Activated CD4-positive, alpha-beta T cell treated with anti-CD3 and anti-CD28 coated beads, Interleukin-2, amount 50 U/mL, for 1 hour (primary cell): ENCODE results near the gene POU3F3.

ENCODE experiments used
- DNase-seq: peaks from one replicate; pipeline ENCODE4 v3.0.0-alpha.2; 2020

The POU3F3 gene

DNA sequence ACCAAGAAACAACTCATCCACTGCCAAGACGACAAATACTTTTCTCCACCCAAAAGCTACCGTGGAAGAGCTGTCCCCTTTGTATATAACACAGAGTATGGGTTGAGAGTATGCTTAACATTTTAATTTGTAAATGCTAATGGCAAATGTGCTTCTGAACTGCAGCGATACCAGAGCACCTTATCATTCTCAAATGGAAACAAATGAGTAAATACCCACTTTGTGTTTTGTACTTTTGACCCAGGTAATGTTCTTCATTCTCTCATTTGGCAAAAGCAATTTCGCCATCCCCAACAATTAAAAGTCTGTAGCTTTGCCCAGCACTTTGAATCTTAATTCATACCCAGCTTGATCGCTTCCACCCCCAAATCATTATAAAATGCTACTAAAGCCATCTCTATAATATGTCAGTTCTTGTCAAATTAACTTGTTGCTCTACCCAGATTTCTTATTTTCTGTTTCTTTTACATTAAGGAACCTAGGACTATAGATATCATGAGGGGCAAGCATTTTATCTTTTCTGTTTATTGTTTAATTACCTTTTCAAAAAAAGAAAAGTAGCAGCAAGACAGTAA, 6.2 kb upstream of the POU3F3 start:
- no peak for DNase-seq

DNA sequence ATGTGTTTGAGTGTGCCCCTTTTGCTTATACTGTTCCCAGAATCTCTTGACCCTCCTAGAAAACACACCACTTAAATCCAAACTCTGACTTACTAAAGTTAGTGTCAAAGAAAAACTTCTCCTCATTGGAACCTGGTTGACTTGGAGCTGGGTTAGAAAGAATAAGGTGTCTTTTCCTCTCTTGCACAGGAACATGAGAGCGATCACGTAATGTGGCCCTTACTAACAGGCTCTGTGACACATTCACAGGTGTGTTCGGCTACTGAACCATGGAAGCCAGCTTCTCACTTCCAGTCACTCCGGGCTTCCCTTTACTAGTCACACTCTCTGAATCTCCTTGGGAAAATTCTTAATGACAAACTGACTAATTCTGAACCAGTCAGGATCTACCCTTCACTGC, 5.4 kb upstream of the POU3F3 start:
- no peak for DNase-seq

DNA sequence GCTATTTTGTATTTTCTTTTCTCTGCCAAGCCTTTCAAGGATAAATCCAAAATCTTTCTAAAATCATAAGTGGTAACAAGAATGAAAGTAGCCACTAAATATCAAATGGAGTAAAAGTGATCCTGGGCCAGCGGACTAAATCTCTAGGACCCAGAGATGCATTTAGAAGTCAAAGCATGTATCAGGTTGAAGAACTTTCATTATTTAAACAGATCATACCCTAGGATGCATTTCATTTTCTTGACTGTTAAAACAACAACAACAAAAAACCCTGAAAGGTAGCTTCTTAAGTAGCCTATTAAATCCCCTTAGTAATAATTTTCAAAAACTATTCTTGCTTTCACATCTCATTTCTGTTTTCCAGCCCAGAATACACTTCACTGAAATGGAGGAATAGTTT, 4.8 kb upstream of the POU3F3 start:
- DNase-seq = no peak

DNA sequence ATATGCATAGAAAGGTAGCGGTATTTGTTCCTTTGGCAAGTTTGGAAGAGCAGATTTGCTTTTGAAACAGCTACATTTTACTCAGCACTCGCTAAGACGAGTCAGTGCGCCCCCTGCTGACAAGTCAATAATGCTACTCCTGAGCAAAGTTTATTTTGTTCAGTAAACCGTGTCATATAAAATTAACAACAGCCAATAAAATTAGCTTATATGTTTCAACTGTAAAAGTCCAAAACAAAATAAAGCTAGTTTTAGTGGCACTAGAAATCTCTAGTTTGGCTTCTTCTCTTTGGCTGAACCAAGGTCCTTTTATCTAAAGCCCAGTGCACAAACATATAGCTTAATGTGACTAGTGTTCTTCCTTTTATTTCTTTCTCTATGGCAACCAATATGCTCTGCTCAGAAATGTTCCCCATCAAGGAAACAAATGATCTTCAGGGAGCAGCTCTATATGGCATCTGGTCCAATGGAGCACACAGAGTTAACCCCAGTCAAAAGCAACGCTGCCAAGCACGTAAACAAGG, 4.2 kb upstream of the POU3F3 start:
- DNase-seq = peak; percentile 47

DNA sequence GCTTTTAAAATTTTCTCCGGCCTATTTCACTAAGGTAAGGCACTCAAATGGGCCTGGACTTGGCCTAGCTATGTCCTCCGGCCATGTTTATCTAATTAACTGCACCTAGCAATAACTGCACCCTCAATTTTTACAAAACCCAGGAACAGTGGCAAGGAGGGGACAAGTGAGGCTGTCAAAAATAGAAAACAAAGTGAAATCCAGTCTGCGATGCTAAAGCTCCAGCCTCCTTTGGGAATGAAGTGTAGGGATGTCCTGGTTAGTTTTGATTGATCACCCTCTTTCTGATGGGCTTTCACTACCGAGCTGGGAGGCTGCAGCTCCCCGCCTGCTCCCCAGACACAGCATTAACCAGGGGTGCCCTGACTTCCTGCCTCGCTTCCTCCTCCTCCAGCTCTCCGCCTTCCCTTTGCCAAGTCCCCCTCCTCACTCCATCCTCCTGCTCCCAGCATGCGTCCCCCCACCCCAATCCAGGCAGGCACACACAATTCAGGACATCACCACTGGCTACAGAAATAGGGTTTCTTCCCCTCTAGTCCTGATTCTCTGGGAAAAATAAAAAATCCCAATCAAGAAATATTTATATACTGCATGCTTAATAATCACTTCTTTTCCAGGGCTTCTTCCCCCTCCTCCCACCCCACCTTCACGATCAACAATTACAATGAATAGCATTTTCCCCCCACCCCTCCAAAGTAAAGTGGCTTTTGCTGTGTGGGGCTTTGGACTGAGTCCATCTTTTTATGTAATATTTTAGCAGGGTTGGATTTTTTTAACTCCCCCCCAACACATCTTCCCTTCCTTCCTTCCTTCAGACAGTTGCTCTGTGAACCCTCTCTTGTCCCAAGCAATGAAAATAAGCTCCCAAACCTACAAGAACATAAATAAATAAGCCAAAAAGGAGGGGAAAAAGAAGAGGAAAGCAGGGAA, 3.3 kb upstream of the POU3F3 start:
- no peak for DNase-seq

DNA sequence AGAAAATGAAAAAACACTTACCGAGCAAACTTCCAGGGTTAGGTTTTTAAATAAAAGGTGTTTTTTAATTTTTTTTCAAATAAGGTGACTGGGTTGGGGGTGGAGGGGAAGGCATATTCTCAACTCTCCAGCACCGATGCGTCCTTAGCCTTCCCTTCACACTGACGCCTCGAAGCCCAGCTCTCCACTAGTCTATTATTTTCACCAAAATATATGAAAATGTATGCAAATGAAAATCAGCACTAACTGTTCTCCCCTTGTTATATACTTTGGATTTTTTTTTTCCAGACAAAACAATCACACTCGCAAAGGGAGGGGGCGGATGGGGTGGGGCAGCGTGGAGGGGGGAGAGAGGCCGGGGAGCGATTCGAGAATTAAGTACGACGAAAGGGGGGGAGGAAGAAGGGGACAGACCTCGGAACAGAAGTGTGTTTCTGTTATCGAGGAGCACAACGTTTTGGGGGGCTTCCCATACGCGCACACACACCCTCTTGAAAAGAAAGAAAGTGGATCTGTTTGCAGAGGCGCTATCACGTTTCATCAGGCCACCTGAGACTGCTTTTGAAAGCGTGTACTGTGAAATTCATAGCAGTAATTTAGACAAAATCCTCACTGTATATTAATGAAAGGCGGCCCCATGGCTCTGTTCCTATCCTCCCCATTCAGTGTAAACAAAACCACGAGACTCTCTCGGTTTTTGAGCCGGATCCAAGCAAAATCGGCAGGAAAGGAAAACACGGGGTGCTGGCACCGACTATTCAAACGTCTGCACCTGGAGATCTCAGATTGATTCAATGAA, 2.4 kb upstream of the POU3F3 start:
- no peak for DNase-seq

DNA sequence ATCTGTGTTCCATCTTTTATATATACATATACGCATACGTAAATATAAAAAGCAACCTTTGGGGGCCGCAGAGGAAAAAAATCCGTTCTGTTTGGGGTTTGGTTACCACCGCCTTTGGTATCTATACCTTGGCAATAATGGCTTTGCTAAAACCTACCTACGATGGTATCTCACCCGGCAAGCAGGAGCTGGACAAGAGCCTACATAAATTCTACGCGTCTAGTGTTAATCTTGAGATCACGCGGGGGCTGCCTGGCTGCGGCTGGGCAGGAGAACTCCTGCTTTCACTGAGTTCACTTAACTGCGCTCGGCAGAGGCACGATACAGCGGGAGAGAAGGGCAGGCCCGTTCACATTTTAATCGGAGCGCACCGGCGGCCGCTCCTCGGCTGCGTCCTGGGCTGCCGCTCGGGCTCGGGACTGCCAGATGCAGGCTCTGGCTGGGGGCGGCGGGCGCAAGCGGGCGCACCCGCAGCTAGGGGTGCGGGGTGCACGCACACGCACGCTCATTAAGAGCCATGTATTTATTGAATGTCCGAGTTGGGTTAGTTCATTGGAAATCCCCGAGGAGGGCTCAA, 1.7 kb upstream of the POU3F3 start:
- DNase-seq = no peak

DNA sequence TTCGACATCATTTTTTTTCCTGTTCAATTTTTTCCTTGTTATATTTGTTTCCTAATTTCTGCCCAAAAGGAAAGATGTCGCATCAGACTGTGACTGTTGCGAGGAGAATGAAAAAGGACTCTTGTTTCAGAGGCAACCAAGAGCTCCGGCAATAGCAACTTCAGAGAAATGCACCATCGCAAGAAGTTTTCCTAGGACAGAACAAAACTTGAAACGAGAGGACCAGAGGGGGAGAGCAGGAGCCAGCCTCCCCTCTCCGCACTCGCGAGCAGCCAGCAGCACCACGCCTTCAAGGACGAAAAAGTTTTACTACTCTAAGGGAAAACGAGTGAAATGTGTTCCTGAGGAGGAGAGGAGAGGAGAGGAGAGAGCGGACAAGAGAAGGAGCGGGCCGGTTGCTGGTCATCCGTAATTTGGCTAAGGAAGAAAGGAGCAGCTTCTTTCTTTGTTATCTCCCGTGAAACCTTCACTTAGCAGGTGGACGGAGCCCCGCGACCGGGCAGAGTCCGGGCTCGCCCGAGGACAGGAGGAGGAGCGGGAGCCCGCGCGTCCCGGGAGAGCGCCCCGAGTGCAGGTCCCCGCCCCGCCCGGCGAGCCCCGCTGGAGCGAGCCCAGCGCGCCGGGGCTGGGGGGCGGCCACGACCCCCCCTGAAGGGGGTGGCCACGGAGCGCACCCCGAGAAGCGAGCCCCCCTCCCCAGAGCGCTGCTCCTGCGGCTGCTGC, 744 bp downstream of the POU3F3 start:
- DNase-seq = no peak

DNA sequence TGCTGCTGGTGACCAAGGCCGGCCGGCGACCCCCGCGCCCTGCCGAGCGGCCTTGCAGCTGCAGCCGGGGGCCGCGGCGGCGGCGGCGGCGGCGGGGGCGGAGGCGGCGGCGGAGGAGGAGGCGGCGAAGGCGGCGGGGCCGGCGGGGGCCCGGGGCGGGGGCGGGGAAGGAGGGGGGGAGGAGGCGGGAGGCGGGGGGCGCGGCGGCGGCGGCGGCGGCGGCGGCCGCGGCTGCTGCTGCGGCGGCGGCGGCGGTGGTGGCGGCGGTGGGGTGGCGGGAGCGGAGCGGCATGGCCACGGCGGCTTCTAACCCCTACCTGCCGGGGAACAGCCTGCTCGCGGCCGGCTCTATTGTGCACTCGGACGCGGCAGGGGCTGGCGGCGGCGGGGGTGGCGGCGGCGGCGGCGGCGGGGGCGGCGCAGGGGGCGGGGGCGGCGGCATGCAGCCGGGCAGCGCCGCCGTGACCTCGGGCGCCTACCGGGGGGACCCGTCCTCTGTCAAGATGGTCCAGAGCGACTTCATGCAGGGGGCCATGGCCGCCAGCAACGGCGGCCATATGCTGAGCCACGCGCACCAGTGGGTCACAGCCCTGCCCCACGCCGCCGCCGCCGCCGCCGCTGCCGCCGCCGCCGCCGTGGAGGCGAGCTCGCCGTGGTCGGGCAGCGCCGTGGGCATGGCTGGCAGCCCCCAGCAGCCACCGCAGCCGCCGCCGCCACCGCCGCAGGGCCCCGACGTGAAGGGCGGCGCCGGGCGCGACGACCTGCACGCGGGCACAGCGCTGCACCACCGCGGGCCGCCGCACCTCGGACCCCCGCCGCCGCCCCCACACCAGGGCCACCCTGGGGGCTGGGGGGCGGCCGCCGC, 1.5 kb downstream of the POU3F3 start:
- no peak for DNase-seq

DNA sequence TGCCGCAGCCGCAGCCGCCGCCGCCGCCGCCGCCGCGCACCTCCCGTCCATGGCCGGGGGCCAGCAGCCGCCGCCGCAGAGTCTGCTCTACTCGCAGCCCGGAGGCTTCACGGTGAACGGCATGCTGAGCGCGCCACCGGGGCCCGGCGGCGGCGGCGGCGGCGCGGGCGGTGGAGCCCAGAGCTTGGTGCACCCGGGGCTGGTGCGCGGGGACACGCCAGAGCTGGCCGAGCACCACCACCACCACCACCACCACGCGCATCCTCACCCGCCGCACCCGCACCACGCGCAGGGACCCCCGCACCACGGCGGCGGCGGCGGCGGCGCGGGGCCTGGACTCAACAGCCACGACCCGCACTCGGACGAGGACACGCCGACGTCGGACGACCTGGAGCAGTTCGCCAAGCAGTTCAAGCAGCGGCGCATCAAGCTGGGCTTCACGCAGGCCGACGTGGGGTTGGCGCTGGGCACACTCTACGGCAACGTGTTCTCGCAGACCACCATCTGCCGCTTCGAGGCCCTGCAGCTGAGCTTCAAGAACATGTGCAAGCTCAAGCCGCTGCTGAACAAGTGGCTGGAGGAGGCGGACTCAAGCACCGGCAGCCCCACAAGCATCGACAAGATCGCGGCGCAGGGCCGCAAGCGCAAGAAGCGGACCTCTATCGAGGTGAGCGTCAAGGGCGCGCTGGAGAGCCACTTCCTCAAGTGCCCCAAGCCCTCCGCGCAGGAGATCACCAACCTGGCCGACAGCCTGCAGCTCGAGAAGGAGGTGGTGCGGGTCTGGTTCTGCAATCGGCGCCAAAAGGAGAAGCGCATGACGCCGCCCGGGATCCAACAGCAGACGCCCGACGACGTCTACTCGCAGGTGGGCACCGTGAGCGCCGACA, 2.4 kb downstream of the POU3F3 start:
- no peak for DNase-seq

DNA sequence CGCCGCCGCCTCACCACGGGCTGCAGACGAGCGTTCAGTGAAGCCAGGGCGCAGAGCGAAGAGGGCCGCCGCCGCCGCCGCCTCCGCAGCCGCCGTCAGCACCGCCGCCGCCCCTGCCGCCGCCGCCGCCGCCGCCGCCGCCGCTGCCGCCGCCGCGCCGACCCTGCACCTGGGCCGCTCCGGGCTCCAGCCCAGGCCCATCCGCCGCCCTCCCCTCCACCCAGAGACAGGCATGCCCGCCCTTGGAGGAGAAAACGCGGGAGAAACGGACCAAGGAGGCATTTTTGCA, 3.0 kb downstream of the POU3F3 start:
- no peak for DNase-seq

DNA sequence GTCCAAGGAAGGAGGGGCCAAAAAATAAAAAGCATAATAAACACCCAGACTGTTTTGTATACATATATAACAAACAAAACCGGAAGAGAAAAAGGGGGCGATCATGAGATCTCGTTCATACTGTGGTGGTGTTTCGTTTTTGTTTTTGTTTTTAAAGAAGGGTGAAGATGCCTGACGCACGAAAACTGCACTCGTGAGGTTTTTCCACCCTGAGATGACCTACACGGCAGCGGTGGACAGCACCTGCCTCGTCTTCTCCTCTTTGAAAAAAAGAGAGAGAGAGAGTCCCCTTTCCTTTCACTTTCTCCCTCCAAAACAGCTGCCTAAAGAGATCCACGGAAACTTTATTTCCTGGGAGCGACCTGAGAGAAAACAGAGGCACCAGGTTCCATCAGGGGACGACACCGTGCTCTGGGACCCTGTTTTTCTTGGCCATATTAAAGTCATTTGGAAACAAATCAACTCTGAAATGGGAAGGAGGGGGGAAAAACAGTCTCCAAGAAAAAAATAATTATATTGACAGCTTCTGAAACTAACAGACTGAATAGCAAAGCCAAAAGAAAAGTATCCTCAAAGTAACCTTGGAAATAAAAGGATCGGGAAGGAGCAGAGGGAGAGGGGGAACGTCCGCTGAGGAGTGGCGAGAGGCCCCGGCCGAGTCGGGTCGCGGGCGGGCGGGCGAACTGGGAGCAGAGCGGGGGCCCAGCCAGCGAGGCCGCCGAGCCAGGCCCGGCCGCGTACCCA, 3.5 kb downstream of the POU3F3 start:
- DNase-seq = no peak

DNA sequence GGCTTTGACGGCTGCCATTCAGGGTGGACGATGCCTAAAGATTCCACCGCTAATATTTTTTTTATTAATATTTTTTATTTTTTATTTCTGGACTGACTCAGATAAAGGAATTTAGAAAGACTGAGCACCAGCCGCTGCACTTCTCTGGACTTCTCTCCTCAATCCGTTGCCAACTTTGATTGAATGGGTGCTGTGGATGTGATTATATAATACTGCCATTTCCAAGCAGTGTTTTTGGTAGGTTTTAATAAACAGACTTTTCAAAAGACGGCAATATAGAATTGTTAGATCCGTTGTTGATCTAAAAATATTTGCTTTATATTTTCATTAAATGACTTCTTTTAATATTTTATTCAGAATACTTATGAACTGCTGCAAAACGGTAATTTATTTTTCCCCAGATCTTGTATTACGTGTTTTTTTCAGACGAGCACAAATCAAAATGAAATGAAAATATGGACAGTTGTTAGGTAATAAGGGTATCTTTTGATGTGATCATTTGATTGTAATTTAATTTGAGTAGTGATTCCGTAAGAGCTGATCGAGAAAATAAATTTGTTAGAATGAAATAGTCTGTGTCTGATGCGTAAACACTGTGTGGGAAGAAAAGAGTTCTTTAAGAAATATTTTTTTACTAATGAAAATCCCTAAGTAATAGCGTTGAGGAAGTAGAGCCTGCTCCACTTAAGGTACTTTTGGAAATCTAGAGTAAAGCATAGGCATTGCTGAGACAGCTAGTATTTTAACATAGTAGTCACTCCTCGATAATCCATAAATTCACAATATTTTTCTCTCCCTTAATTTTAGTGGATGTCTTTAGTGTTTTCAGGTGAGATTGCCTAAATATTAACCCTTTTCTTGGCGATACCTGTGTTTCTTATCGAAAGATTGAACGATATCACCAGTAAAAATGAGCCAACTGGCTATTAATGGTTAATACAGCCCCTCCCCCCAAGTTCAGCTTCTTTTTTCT, 4.4 kb downstream of the POU3F3 start:
- DNase-seq = no peak

DNA sequence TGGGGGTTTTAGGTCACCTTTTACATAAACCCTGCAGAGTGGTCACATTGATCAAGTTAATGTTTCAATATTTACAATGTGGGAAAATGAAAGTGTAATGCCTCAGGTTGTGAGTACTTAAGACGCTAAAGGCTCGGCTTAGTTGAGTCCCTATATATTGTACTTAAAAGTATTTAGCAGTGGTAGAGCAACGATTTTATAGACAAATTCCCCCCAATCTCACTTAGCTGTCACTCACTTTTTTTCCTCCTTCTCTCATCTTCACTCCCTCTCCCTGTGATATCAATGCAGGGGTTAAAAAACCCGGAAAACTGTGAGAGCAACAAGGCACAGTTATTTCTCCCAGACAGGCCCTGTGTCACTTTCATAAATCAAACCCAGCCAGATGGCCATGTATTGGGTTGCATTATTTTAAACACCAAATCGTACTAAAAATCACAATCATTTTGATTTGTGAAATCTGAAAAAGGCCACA, 5.4 kb downstream of the POU3F3 start:
- no peak for DNase-seq

DNA sequence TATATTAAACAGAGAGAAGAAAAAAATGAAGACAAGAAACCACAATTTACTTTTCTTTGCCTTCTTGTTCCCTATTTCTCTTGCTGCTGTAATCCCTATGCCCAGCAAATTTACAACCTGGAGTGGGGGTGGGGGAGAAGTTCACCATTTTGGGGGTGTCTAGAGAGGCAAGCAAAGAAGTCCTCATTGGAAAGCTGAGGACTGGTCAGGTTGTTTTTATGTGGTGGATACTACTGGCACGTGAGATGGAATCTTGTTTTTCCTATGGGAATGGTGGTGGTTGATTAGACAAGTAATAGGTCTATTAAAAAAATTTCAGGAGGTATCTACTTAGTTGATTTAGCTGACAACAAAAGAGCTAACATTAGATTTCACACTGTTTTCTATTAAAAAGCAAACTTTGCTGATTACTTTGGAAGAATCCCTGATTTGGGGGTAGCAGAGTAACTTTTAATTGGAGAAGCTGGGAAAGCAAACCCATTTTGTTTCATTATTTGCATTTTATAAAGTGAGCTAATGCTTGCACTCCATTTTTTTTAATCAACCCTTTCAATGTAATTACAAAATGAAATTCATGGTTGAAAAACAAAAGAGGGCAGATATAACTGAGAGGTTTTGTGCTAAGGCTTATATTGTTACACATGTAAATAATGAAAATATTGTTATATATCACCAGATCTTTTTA, 6.0 kb downstream of the POU3F3 start:
- DNase-seq = no peak

DNA sequence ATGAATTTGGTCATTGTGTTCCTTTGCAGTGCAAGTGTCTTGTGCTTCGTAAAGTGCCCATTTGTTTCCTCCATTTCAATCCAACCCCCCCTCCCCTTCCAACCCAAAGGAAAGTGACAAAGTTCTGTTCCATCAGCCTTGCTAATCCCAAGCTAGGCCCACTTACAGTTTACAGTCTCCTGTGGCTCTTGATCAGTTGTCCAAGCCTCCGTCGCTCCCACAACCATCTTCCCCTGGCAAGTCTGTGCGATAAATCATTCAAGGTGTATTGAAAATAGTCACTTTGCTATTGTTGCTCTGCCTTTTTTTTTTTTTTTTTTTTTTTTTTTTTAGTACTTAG, 6.5 kb downstream of the POU3F3 start:
- no peak for DNase-seq

DNA sequence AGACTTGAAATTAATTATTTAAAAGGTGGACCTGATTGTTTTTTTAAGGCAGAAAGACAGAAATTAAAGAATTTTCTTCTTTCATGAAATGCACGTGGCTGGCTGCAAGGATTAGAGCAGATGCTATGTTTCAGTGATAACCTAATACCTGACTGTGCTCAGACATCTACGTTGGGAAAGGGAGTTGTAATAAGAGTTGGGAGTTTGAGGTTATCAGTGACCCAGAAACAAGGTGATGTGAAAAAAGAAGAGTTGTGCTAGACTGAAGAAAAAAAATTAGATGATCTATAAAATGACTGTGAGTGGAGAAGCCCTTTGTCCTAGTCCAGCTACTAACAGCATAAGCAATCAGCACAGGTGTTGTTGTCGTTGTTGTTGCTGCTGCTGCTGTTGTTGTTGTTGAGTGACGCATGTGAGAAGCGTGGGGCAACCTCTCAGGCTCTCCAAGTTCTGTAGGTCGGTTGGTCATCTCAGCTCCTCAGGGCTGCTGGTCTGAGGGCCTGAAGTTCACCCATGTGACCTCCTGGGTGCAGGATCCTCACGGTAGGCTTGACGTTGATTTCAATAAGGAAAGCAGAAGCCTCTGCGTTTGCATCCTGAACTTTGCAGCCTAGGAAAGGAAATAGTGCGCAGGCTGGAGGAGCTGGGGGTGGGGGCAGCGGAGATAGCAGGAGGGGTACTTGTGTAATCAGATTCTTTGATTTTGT, 7.6 kb downstream of the POU3F3 start:
- DNase-seq = no peak
